Keratinocyte (primary cell): ENCODE data around the gene ERGIC2. TPM values are rescaled to one million over a fixed set of nuclear protein-coding genes. Genes with fewer than 3 reads are reported as not detected.

Experiments used
- DNase-seq: peaks from one replicate; pipeline ENCODE4 v3.0.0-alpha.2; 2011; ENCODE audit warnings: low read depth, missing footprints, low spot score
- FAIRE-seq: peaks from 2 replicates; lab custom pipeline; 2011; peaks lifted over from hg19 to GRCh38; lab: Jason Lieb, UNC
- H2AFZ ChIP-seq: 2 replicates; pipeline ENCODE4 v1.6.0; 2012; ENCODE audit warnings: low read length, control low read depth, inconsistent platforms; ENCODE audit not compliant: control insufficient read depth
- H3K27ac ChIP-seq: 2 replicates; pipeline ENCODE4 v1.5.1; 2011; ENCODE audit warnings: low read length; ENCODE audit not compliant: control insufficient read depth, insufficient read depth
- H3K27me3 ChIP-seq: 3 replicates; pipeline ENCODE4 v1.6.0; 2011; ENCODE audit warnings: low read length; ENCODE audit not compliant: control insufficient read depth, insufficient read depth; ENCODE audit errors: extremely low read depth
- H3K36me3 ChIP-seq, 2 experiments: 2 replicates in 1 of 2; 3 replicates in 1 of 2; pipeline ENCODE4 v1.5.1; 2011; ENCODE audit warnings: low read length in 2 of 2, mild to moderate bottlenecking in 1 of 2; ENCODE audit not compliant: control insufficient read depth in 2 of 2, insufficient read depth in 2 of 2; ENCODE audit errors: extremely low read depth in 1 of 2
- H3K4me1 ChIP-seq: 3 replicates; pipeline ENCODE4 v1.5.1; 2011; ENCODE audit warnings: low read length; ENCODE audit not compliant: control insufficient read depth, insufficient read depth; ENCODE audit errors: extremely low read depth
- H3K4me2 ChIP-seq: 3 replicates; pipeline ENCODE4 v1.6.0; 2011; ENCODE audit warnings: low read depth, low read length; ENCODE audit not compliant: control insufficient read depth, insufficient read depth; ENCODE audit errors: extremely low read depth
- H3K4me3 ChIP-seq, 3 experiments: fragments of 200-600 bp in 1 of 3; sonication (generic) in 1 of 3; 2 replicates in 2 of 3; 3 replicates in 1 of 3; pipeline ENCODE4 v1.5.1; 2011 to 2016; ENCODE audit warnings: low read length in 3 of 3, mild to moderate bottlenecking in 3 of 3, control low read depth in 2 of 3, inconsistent platforms in 1 of 3, low read depth in 1 of 3, mixed read lengths in 1 of 3, mixed run types in 1 of 3, moderate library complexity in 1 of 3; ENCODE audit not compliant: control insufficient read depth in 2 of 3, insufficient read depth in 2 of 3; ENCODE audit errors: extremely low read depth in 1 of 3
- H3K79me2 ChIP-seq: 2 replicates; pipeline ENCODE4 v1.6.0; 2012; ENCODE audit warnings: low read length; ENCODE audit not compliant: control insufficient read depth, insufficient read depth
- H3K9ac ChIP-seq: 3 replicates; pipeline ENCODE4 v1.6.0; 2011; ENCODE audit warnings: low read length; ENCODE audit not compliant: control insufficient read depth, insufficient read depth; ENCODE audit errors: extremely low read depth
- H3K9me1 ChIP-seq: 3 replicates; pipeline ENCODE4 v1.6.0; 2011; ENCODE audit warnings: low read length; ENCODE audit not compliant: control insufficient read depth, insufficient read depth; ENCODE audit errors: extremely low read depth
- H3K9me3 ChIP-seq: 2 replicates; pipeline ENCODE4 v1.5.1; 2012; ENCODE audit warnings: low read depth, low read length; ENCODE audit not compliant: control insufficient read depth
- H4K20me1 ChIP-seq: 3 replicates; pipeline ENCODE4 v1.6.0; 2011; ENCODE audit warnings: low read length; ENCODE audit not compliant: control insufficient read depth, insufficient read depth; ENCODE audit errors: extremely low read depth
- EZH2 ChIP-seq: IDR thresholded peaks from one replicate; pipeline ENCODE4 v1.6.1; 2012; ENCODE audit warnings: inconsistent platforms, mild to moderate bottlenecking, low read length, moderate library complexity
- dilution Hi-C: fragments of 300-500 bp; cut with MboI; formaldehyde crosslinking; loops from one replicate; pipeline ENCODE4 v1.7.0; 2020; ENCODE audit warnings: low sequenced_read_pairs; ENCODE audit not compliant: extremely low pct_ligation_motif_present
- polyA plus RNA-seq, 5 experiments: library from polyadenylated mRNA; depleted of rRNA in 3 of 5; stranded (reverse) in 3 of 5; stranded (forward) in 1 of 5; unstranded in 1 of 5; fragments of >200 nt; gene quantifications; 1 replicate in 1 of 5; 2 replicates in 3 of 5; 3 replicates in 1 of 5; pipeline versions ENCODE4 v1.2.1 to v1.2.3, GENCODE V29; 2011 to 2012; ENCODE audit warnings: missing spikeins in 2 of 5, low read depth in 1 of 5, low replicate concordance in 1 of 5
- TF ChIP-seq, protein P1 (sequence below), 3 experiments: IDR thresholded peaks in 1 of 3; conservative IDR thresholded peaks in 1 of 3; optimal IDR thresholded peaks in 1 of 3; 2 replicates in 2 of 3; 3 replicates in 1 of 3; pipeline versions ENCODE3 to v1.5.1; 2011; ENCODE audit warnings: low read length in 3 of 3, mild to moderate bottlenecking in 3 of 3, moderate library complexity in 2 of 3, control low read depth in 1 of 3, inconsistent platforms in 1 of 3; ENCODE audit not compliant: insufficient read depth in 2 of 3; ENCODE audit errors: extremely low read depth in 1 of 3

ERGIC2 gene
- polyA plus RNA-seq, 1 donor (not counting 4 experiments of a cell fraction or from before 2014, with no cell fraction given) = 62.4 TPM

DNA sequence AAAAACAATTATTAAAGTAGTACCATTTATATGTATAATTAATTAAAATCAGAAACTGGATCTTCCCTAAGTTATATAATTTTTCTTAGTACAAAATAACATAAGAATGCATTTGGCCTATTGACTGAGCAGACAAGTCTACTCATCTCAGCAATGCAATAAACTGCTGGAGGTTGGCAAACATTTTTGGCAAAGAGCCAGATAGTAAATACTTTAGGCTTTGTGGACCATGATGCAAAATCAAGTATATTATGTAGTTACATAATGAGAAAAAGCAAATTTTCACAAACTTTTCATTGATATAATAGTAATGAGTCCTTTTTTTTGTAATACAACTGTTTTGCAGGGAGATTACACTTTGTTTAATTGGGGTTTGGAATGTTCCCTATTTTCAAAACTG is 30.9 kb downstream of the ERGIC2 start:
- no peak overlapping the region for H3K9ac ChIP-seq
- no peaks in the 10 kb centered on the region for H3K9me3 ChIP-seq
- no peak overlapping the region for H3K27ac ChIP-seq
- no peaks in the 10 kb centered on the region for H4K20me1 ChIP-seq
- no peaks in the 10 kb centered on the region for H3K27me3 ChIP-seq
- peak; percentile 13 for DNase-seq
- no peak for FAIRE-seq
- H3K4me2 ChIP-seq = no peak overlapping the region
- peaks cover 3% of the 10 kb centered on the region in 2 experiments for H3K36me3 ChIP-seq
- TF ChIP-seq, protein P1, sequence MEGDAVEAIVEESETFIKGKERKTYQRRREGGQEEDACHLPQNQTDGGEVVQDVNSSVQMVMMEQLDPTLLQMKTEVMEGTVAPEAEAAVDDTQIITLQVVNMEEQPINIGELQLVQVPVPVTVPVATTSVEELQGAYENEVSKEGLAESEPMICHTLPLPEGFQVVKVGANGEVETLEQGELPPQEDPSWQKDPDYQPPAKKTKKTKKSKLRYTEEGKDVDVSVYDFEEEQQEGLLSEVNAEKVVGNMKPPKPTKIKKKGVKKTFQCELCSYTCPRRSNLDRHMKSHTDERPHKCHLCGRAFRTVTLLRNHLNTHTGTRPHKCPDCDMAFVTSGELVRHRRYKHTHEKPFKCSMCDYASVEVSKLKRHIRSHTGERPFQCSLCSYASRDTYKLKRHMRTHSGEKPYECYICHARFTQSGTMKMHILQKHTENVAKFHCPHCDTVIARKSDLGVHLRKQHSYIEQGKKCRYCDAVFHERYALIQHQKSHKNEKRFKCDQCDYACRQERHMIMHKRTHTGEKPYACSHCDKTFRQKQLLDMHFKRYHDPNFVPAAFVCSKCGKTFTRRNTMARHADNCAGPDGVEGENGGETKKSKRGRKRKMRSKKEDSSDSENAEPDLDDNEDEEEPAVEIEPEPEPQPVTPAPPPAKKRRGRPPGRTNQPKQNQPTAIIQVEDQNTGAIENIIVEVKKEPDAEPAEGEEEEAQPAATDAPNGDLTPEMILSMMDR (optimal IDR thresholded peaks at IDR 0.05 in 1 of 3, IDR thresholded peaks at IDR 0.05 in 1 of 3, conservative IDR thresholded peaks at IDR 0.05 in 1 of 3; ENCODE audit: extremely low read depth in 1 of 3, insufficient read depth in 2 of 3, low read length in 3 of 3) = no peak
- TF ChIP-seq EZH2 = no peak
- H3K4me1 ChIP-seq = no peaks in the 10 kb centered on the region
- H3K9me1 ChIP-seq = no peaks in the 10 kb centered on the region
- no peak overlapping the region for H3K4me3 ChIP-seq
- H2AFZ ChIP-seq = no peak overlapping the region
- dilution Hi-C loops = no loop called here
- H3K79me2 ChIP-seq = no peaks in the 10 kb centered on the region

DNA sequence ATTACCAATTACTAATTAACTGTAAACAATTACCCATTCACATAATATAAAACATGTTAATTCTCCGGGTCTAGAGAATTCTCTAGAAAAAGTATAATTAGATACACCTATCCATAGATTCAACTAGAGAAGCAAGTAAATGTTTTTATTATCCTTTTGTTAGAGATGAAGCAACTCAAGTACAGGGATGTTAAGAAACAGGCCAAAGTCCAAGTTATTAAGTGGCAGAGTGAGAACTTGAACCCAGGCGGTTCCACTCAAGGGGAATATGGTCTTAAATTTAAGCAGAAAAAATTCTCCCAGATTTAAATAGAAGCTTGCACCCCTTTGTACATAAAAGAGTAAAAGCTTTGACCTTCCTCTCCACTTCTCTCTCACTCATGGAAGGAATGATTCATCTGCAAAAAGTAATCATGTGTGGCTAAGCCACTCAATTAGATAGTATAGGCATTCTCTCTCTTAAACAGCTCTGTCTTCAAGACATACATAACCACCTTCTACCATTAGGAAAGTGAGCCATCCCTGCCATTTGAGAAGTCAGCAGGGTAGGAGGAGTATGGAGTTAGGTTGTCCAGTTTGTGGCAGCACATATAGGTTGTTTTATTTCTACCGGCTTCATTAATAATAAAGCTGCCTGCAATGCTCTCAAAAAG is 34.1 kb downstream of the ERGIC2 start:
- FAIRE-seq = no peak

More for the DNA sequence above, 34.1 kb downstream of the ERGIC2 start:
- dilution Hi-C loops = no loop called here
- no peak for DNase-seq
- no peaks in the 10 kb centered on the region for H3K27me3 ChIP-seq
- TF ChIP-seq EZH2 = no peak
- TF ChIP-seq, protein P1 (optimal IDR thresholded peaks at IDR 0.05 in 1 of 3, IDR thresholded peaks at IDR 0.05 in 1 of 3, conservative IDR thresholded peaks at IDR 0.05 in 1 of 3; ENCODE audit: extremely low read depth in 1 of 3, insufficient read depth in 2 of 3, low read length in 3 of 3) = no peak
- no peak overlapping the region for H3K4me3 ChIP-seq
- H3K9ac ChIP-seq = no peak overlapping the region
- H3K36me3 ChIP-seq = peaks cover 3% of the 10 kb centered on the region in 2 experiments
- H3K79me2 ChIP-seq = no peaks in the 10 kb centered on the region
- H2AFZ ChIP-seq = no peak overlapping the region
- H3K4me1 ChIP-seq = no peaks in the 10 kb centered on the region
- no peaks in the 10 kb centered on the region for H3K9me1 ChIP-seq
- H3K27ac ChIP-seq = no peak overlapping the region
- H3K9me3 ChIP-seq = no peaks in the 10 kb centered on the region
- no peak overlapping the region for H3K4me2 ChIP-seq
- H4K20me1 ChIP-seq = no peaks in the 10 kb centered on the region
